ENCODE results near the gene PEX11A.

- TF ChIP-seq CTCF (IDR thresholded peaks at IDR 0.05) (no peak), POLR2A (IDR thresholded peaks at IDR 0.05) (no peak)
These were observed 21.2 kb downstream of the PEX11A start for GRCh38 chr15:89669309-89669865.

All from thyroid gland (tissue), 4 donors.